GM20000 (cell line): ENCODE results near the gene ATP6V0A4.

ENCODE experiments used
- DNase-seq: peaks from one replicate; pipeline ENCODE4 v3.0.0; 2012; ENCODE audit warnings: low spot score
- CTCF ChIP-seq: IDR thresholded peaks from 2 replicates; pipeline ENCODE4 v1.5.1; 2012; ENCODE audit warnings: mild to moderate bottlenecking, control low read depth; ENCODE audit errors: extremely low read depth, missing control alignments

Gene ATP6V0A4

DNA sequence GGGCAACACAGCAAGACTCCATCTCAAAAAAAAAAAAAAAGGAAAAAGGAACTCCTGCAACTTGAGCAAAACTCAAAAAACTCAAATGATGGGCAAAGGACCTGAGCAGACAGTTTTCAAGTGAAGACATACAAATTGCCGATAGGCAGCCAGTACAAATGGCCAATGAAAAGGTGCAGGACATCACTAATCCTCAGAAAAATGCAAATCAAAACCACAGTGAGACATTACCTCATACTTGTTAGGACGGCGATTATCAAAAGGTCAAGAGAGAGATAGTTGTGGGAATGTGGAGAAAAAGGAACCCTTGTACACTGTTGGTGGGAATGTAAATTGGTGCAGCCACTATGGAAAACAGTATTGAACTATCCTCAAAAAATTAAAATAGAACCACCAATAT, 113.7 kb downstream of the ATP6V0A4 start:
- TF ChIP-seq CTCF = no peak
- DNase-seq = no peak

DNA sequence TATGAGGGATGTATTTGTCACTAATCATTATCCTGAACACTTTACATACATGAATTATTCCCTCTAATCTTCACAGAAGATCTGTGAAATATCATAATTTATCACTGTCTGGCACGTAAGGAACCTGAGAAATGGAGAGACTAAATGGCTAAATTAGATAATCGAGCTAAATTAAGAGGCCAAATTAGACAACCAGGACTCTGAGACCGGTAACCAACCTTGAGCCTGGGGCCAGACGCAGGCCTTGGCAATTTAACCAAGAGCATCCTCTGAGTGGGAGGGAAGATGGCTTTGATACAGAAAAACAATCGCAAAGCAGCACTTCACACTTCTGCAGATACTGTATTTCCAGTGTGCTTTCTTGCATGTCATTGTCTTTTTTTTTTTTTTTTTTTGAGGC, 118.2 kb downstream of the ATP6V0A4 start:
- no peak for TF ChIP-seq CTCF
- DNase-seq = no peak

DNA sequence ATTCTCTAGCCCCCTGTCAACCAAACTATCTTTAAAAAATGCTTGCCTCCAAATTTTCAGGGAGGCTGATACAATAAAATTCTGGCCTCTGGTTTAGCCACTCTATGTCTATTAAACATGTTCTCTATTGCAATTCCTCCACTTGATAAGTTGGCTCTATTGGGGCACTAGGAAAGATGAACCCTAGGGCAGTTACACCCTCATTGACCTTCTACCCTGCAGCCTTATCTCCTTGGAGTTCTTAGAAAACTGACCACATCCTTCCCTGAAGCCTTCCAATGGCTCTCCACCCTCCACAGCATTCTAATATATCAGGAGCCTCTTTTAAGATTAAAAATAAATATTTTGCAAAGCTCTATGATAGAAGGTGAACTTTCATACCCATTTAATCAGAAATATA, 127.4 kb downstream of the ATP6V0A4 start:
- DNase-seq = no peak
- TF ChIP-seq CTCF = no peak

GRCh38 chr7:138669364-138669763, 128.6 kb downstream of the ATP6V0A4 start:
- no peak for TF ChIP-seq CTCF
- no peak for DNase-seq

DNA sequence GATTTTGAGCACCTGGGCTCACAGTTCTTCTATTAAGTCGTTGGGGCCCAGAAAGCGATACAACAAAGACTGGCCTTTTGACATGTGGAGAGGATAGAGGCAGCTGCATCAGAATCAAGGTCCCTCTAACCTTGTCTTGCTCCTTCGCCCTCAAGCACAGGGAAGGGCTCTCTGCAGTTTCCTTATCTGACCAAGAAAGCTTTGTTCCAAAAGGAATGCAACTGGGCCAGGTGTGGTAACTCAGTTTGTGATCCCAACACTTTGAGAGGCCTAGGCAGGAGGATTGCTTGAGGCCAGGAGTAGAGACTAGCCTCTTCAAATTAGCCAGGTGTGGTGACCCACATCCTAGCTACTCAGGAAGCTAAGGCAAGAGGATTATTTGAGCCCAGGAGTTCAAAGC, 129.1 kb downstream of the ATP6V0A4 start:
- DNase-seq = no peak
- TF ChIP-seq CTCF = no peak

DNA sequence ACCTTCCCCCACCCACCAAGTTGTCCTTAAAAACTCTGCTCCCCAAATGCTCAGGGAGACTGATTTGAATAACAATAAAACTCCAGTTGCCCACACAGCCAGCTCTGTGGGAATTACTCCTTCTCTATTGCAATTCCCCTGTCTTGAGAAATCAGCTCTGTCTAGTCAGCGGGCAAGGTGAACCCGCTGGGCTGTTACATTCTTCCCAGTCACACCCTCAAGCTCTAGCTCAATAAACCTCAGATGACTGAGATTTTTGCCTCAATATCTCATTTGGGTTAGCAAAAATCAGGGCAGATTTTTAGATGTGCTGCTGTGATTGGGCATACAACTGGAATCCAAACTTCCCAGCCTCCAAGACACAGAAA, 129.8 kb downstream of the ATP6V0A4 start:
- TF ChIP-seq CTCF = no peak
- DNase-seq = no peak

- TF ChIP-seq CTCF = no peak
- DNase-seq = no peak
Observed at GRCh38 chr7:138667535-138668228, 130.3 kb downstream of the ATP6V0A4 start.
